ENCODE data around the gene XPR1.

XPR1 gene

GRCh38 chr1:180936110-180937011 lies 304.5 kb downstream of the XPR1 start:
- DNase-seq, result no peak

- DNase-seq, result no peak
Measured at GRCh38 chr1:180937012-180937372, 305.2 kb downstream of the XPR1 start.

GRCh38 chr1:180937624-180938225 lies 305.9 kb downstream of the XPR1 start:
- no peak for DNase-seq

- no peak for DNase-seq
Measured at GRCh38 chr1:180939073-180939710, 307.4 kb downstream of the XPR1 start.

- no peak for DNase-seq
Measured at GRCh38 chr1:180939711-180940103, 307.9 kb downstream of the XPR1 start.

Data from NCI-H82 (cell line).